Measurements from ENCODE around the gene CDC16. TPM values are rescaled to one million over a fixed set of nuclear protein-coding genes. Genes with fewer than 3 reads are reported as not detected.
"Not testable (repeated sequence)": the region's sequence is repeated elsewhere in the genome, so short reads cannot be mapped to it uniquely, and the experiment has no call there.

Gene CDC16
- total RNA-seq, 1 donor from 2014 or later: 91.4 TPM

DNA sequence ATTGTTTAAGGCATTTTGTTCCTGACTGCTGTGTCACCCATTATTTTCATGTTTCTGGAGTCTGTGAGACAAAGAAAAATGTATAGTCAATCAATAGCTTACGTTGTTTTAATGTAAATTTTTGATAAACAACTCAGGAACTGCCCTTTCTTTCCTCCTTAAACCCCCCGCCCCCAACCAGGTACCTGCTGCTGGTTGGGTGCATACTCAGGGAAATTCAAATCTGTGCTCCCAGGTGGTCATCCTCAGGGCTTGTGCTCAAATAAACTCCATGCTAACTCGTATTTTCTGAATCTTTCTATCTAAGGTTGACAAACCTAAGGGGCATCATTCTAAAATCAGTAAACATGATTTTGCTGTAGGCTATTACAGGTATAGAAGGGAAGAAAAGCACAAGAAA lies 4.1 kb upstream of the CDC16 start:
- H3K4me1 Mint-ChIP-seq (ENCODE audit: low read depth): peaks cover 27% of the 10 kb centered on the region
- peaks cover 3% of the 10 kb centered on the region for H3K9me3 Mint-ChIP-seq
- peak overlapping the region; percentile 41 for H3K27ac Mint-ChIP-seq
- H3K4me3 Mint-ChIP-seq: no peak overlapping the region
- intact Hi-C loops (cut with micrococcal nuclease): no loop called here
- H3K36me3 Mint-ChIP-seq (ENCODE audit: low read depth): peaks cover 3% of the 10 kb centered on the region
- DNase-seq (ENCODE audit: low spot score): no peak
- peaks cover 13% of the 10 kb centered on the region for H3K27me3 Mint-ChIP-seq (ENCODE audit: insufficient read depth)

DNA sequence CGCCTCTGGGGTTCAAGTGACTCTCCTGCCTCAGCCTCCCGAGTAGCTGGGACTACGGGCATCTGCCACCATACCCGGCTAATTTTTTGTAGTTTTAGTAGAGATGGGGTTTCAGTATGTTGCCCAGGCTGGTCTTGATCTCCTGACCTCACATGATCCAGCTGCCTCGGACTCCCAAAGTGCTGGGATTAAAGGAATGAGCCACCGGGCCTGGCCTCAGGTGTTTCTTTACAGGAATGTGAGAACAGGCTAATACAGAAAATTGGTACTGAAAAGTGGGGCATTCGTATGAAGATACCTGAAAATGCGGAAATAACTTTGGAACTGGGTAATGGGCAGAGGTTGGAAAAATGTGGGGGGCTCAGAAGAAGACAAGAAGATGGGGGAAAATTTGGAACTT lies 2.8 kb upstream of the CDC16 start:
- Mint-ChIP-seq H3K4me3 (no peak overlapping the region), H3K27ac (no peak overlapping the region), H3K27me3 (ENCODE audit: insufficient read depth) (peaks cover 13% of the 10 kb centered on the region), H3K4me1 (ENCODE audit: low read depth) (peaks cover 23% of the 10 kb centered on the region), H3K9me3 (peaks cover 3% of the 10 kb centered on the region), H3K36me3 (ENCODE audit: low read depth) (peaks cover 5% of the 10 kb centered on the region)
- DNase-seq (ENCODE audit: low spot score): no peak
- intact Hi-C loops (cut with micrococcal nuclease): no loop called here

DNA sequence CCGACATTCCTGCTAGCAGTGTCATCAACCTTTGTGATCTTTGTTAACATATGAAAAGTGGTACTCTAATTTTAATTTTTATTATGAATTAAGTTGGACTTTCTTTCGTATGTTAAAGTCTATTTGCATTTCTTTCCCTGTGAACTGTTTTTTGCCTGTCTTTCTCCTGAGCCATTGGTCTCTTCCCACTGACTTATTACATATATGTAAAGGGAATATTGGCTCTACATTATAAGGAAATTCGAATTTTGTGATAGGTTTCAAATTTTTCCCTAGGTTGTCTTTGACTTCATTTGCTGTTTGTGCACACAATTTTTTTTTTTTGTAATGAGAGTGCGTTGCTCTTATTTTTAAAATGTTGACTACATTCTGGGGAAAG lies 442 bp upstream of the CDC16 start:
- Mint-ChIP-seq H3K4me1 (ENCODE audit: low read depth) (peaks cover 22% of the 10 kb centered on the region), H3K27me3 (ENCODE audit: insufficient read depth) (peaks cover 8% of the 10 kb centered on the region)

DNA sequence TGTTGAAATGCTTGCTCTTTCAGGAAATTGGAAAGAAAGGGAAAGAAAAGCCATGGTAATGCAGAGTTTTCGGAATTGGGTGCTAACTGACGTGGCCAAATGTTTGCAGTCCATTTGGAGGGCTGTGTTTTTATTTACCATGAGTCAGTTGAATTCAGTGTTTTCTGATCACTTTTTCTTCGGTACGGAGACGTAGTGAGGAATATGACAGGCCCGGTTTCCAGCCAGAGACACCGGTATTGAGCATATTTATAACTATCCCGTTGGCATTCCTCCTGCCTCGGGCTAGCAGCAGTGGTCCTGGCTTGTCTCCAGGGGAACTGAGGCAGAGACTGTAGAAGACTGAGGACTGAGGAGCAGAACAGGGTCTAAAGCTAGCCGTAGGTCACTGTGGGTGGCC lies 1.0 kb downstream of the CDC16 start:
- Mint-ChIP-seq H3K4me3 (peak overlapping the region; percentile 88), H3K9me3 (peaks cover 3% of the 10 kb centered on the region), H3K27ac (peak overlapping the region; percentile 72), H3K27me3 (ENCODE audit: insufficient read depth) (peaks cover 2% of the 10 kb centered on the region), H3K4me1 (ENCODE audit: low read depth) (peaks cover 22% of the 10 kb centered on the region), H3K36me3 (ENCODE audit: low read depth) (peaks cover 20% of the 10 kb centered on the region)
- intact Hi-C loops (cut with micrococcal nuclease): loop anchor here (1.0 to 2.0 kb wide), 4 partner anchors 46 to 419 kb away; partner anchors contain the start of gene UPF3A
- no peak for DNase-seq (ENCODE audit: low spot score)

More for the DNA sequence above, 442 bp upstream of the CDC16 start:
- intact Hi-C loops (cut with micrococcal nuclease): loop anchor here (1.0 to 2.0 kb wide), 4 partner anchors 80 to 417 kb away; partner anchors contain the start of gene CHAMP1
- H3K27ac Mint-ChIP-seq: peak overlapping the region; percentile 81
- no peak for DNase-seq (ENCODE audit: low spot score)
- H3K36me3 Mint-ChIP-seq (ENCODE audit: low read depth): peaks cover 16% of the 10 kb centered on the region
- peak overlapping the region; percentile 88 for H3K4me3 Mint-ChIP-seq
- peaks cover 3% of the 10 kb centered on the region for H3K9me3 Mint-ChIP-seq

DNA sequence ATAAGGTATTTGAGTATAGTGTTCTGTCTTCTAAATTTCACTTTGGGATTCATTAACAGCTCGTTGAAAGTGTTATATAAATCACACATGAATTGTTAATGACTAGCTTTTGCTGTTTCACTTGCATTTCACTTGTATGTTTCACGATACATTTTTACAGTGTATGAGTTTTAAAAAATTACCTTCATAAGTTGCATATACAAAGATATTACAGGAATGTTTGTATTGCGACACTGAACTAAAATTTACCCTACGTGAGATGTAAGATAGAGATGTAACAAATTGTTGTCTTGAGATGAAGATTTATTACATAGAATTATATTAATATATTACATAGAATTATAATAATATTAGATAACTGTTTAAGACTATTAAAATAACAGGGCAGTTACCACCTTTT lies 1.5 kb downstream of the CDC16 start:
- intact Hi-C loops (cut with micrococcal nuclease): no loop called here
- Mint-ChIP-seq H3K27ac (no peak overlapping the region), H3K9me3 (peaks cover 3% of the 10 kb centered on the region), H3K36me3 (ENCODE audit: low read depth) (peaks cover 24% of the 10 kb centered on the region), H3K27me3 (ENCODE audit: insufficient read depth) (no peaks in the 10 kb centered on the region), H3K4me1 (ENCODE audit: low read depth) (peaks cover 22% of the 10 kb centered on the region), H3K4me3 (peak overlapping the region; percentile 88)
- no peak for DNase-seq (ENCODE audit: low spot score)

DNA sequence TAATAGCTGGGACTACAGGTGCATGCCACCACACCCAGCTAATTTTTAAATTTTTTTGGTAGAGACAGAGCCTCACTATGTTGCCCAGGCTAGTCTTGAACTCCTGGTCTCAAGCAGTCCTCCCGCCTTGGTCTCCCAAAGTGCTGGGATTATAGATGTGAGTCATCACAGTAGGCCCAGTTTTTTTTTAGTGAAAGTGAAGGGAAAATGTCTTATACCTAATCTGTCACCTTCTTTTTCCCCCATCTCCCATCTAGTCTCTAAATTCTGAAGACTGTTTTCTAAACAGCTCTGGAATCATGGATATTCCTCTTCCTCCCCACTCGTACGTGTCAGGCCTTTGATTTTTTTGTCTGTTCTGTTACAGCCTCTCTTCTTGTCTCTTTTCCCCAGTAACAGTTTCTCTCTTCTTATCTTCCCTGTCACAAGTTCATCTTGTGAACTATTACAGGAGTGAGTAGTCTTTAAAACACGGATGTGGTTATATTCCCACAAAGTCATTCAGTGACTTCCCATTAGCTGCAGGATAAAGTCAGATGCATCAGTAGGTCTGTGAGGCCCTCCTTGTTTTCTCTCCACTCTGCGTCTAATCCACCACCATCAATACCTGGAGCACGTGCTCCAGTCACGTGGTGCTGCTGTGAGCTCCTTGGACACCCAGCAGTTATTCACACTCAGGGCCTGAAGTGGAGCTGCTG lies 2.9 kb downstream of the CDC16 start:
- no peak for DNase-seq (ENCODE audit: low spot score)
- peak overlapping the region; percentile 13 for H3K27ac Mint-ChIP-seq
- intact Hi-C loops (cut with micrococcal nuclease): no loop called here
- H3K4me1 Mint-ChIP-seq (ENCODE audit: low read depth): peaks cover 22% of the 10 kb centered on the region
- no peaks in the 10 kb centered on the region for H3K27me3 Mint-ChIP-seq (ENCODE audit: insufficient read depth)
- peak overlapping the region; percentile 4 for H3K4me3 Mint-ChIP-seq
- H3K36me3 Mint-ChIP-seq (ENCODE audit: low read depth): peaks cover 35% of the 10 kb centered on the region
- H3K9me3 Mint-ChIP-seq: peaks cover 3% of the 10 kb centered on the region

DNA sequence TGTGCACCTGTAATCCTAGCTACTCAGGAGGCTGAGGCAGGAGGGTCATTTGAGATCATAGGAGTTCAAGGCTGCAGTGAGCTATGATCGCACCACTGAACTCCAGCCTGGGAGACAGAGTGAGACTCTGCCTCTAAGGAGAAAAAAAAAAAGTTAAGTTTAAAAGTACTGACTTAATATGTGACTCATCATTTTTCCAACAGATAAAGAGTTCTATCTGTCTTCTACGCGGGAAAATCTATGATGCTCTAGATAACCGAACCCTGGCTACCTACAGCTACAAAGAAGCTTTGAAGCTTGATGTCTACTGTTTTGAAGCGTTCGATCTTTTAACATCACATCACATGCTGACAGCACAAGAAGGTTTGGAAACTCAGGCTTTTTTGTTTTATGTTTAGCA lies 7.2 kb downstream of the CDC16 start:
- Mint-ChIP-seq H3K4me3 (no peak overlapping the region), H3K4me1 (ENCODE audit: low read depth) (peaks cover 6% of the 10 kb centered on the region), H3K9me3 (no peaks in the 10 kb centered on the region), H3K27me3 (ENCODE audit: insufficient read depth) (no peaks in the 10 kb centered on the region), H3K27ac (no peak overlapping the region), H3K36me3 (ENCODE audit: low read depth) (peaks cover 58% of the 10 kb centered on the region)
- intact Hi-C loops (cut with micrococcal nuclease): no loop called here
- DNase-seq (ENCODE audit: low spot score): no peak

DNA sequence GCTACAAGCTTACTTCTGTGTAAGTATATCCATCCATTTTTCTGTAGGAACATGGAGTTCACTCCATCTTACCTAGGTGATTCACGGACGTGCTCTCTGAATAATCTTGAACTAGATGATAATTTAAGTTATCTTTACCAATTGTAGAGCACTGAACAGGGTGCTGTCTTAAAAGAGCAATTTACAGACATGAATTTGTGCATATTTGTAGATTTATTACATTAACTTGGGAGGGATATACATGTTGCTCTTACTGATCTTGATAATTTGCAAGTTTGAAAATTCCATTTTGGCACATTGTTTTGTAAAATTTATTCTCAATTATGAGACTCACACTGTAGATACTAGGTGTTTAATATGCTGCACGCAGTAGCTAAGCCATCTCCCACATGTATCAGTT lies 9.3 kb downstream of the CDC16 start:
- no peaks in the 10 kb centered on the region for H3K9me3 Mint-ChIP-seq
- peaks cover 59% of the 10 kb centered on the region for H3K36me3 Mint-ChIP-seq (ENCODE audit: low read depth)
- H3K27ac Mint-ChIP-seq: no peak overlapping the region
- DNase-seq (ENCODE audit: low spot score): no peak
- no peaks in the 10 kb centered on the region for H3K27me3 Mint-ChIP-seq (ENCODE audit: insufficient read depth)
- intact Hi-C loops (cut with micrococcal nuclease): no loop called here
- no peaks in the 10 kb centered on the region for H3K4me1 Mint-ChIP-seq (ENCODE audit: low read depth)
- no peak overlapping the region for H3K4me3 Mint-ChIP-seq

DNA sequence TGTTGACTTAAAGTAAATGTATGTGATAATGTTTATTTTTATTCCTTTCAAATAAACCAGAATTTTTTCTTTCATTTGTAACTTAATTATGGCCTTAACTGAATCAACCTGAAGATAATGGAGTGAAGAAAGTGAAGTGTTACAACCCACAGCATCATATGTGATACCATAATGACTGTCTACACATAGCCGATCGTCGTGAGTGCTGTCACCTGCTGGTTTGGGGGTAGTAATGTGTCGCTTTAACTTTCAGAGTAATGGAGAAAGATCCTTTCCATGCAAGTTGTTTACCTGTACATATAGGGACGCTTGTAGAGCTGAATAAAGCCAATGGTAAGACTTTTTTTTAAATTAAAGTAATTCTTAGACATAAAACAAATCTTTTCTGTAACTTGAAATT lies 9.9 kb downstream of the CDC16 start:
- no peaks in the 10 kb centered on the region for H3K27me3 Mint-ChIP-seq (ENCODE audit: insufficient read depth)
- H3K4me3 Mint-ChIP-seq: no peak overlapping the region
- H3K36me3 Mint-ChIP-seq (ENCODE audit: low read depth): peaks cover 56% of the 10 kb centered on the region
- no peaks in the 10 kb centered on the region for H3K9me3 Mint-ChIP-seq
- DNase-seq (ENCODE audit: low spot score): no peak
- H3K4me1 Mint-ChIP-seq (ENCODE audit: low read depth): no peaks in the 10 kb centered on the region
- intact Hi-C loops (cut with micrococcal nuclease): no loop called here
- no peak overlapping the region for H3K27ac Mint-ChIP-seq

DNA sequence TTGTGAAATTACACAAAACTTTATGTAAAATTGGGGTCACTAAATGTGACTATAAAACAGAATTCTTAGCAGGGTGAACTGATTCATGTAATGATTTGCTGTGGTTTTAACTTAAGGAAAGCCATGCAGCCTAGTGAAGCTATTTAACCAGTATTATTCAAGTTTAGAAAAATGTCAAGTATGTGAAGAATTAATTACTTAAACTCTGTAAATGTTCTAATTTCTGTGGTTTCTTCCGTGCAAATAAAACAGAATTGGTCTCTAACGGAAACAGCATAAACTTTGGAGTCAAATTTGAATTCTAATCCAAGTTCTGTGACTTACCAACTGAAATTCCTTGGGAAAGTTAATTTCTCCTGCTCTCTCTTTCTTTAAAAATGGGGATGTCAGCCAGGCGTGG lies 13.3 kb downstream of the CDC16 start:
- H3K4me1 Mint-ChIP-seq (ENCODE audit: low read depth): no peaks in the 10 kb centered on the region
- no peak overlapping the region for H3K4me3 Mint-ChIP-seq
- H3K36me3 Mint-ChIP-seq (ENCODE audit: low read depth): peaks cover 48% of the 10 kb centered on the region
- no peak for DNase-seq (ENCODE audit: low spot score)
- H3K27me3 Mint-ChIP-seq (ENCODE audit: insufficient read depth): no peaks in the 10 kb centered on the region
- H3K27ac Mint-ChIP-seq: no peak overlapping the region
- intact Hi-C loops (cut with micrococcal nuclease): no loop called here
- H3K9me3 Mint-ChIP-seq: no peaks in the 10 kb centered on the region

DNA sequence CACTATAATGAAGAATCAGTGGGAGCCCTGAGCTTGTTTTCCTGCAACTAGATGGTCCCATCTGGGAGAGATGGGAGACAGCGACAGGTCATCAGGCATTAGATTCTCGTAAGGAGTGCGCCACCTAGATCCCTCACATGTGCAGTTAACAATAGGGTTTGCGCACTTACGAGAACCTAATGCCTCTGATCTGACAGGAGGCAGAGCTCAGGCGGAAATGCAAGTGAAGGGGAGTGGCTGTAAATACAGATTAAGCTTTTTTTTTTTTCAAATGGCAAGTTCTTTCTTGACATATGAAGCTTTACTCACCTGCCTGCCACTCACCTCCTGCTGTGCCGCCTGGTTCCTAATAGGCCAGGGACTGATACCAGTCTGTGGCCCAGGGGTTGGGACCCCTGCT lies 14.4 kb downstream of the CDC16 start:
- H3K9me3 Mint-ChIP-seq: no peaks in the 10 kb centered on the region
- H3K4me1 Mint-ChIP-seq (ENCODE audit: low read depth): no peaks in the 10 kb centered on the region
- H3K27ac Mint-ChIP-seq: no peak overlapping the region
- no peak overlapping the region for H3K4me3 Mint-ChIP-seq
- H3K27me3 Mint-ChIP-seq (ENCODE audit: insufficient read depth): no peaks in the 10 kb centered on the region
- no peak for DNase-seq (ENCODE audit: low spot score)
- intact Hi-C loops (cut with micrococcal nuclease): no loop called here
- H3K36me3 Mint-ChIP-seq (ENCODE audit: low read depth): peaks cover 42% of the 10 kb centered on the region

DNA sequence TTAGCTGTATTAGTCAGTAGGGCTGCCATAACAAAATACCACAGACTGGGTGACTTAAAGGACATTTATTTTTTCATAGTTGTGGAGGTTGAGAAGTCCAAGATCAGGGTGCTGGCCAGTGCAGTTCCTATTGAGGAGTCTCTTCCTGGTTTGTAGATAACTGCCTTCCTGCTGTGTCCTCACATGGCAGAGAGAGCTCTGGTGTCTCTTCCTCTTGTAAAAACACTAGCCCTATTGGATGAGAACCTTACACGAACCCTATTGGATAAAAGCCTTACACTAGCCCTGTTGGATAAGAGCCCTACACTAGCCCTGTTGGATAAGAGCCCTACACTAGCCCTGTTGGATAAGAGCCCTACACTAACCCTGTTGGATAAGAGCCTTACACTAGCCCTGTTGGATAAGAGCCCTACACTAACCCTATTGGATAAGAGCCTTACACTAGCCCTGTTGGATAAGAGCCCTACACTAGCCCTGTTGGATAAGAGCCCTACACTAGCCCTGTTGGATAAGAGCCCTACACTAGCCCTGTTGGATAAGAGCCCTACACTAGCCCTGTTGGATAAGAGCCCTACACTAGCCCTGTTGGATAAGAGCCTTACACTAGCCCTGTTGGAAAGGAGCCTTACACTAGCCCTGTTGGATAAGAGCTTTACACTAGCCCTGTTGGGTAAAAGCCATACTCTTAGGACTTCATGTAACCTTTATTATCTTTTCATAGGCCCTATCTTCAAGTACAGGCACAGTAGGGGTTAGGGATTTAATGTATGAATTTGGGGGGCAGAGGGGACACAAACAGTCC lies 17.1 kb downstream of the CDC16 start:
- H3K27ac Mint-ChIP-seq; H3K9me3 Mint-ChIP-seq; H3K27me3 Mint-ChIP-seq (ENCODE audit: insufficient read depth); H3K4me1 Mint-ChIP-seq (ENCODE audit: low read depth); DNase-seq (ENCODE audit: low spot score); H3K4me3 Mint-ChIP-seq; intact Hi-C loops (cut with micrococcal nuclease): not testable (repeated sequence)
- peaks cover 41% of the 10 kb centered on the region for H3K36me3 Mint-ChIP-seq (ENCODE audit: low read depth)

DNA sequence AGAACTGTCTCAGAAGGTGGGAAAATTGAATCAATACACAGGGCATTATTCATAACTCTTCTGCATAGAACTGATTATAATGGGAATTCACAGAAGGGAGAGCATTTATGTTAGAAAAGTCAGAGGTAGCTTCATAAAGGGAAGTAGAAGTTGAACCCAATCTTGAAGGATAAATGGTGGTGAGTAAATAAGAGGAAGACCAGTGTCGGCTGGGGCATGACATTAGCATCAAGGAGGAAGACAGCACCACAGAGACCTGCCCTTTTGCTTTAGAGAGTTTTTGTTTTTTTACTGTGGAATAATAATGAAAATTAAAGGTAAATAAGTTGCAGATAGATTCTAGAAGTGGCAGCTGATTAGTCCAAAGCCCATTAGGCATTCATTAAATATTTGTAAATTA lies 21.9 kb downstream of the CDC16 start:
- H3K27me3 Mint-ChIP-seq (ENCODE audit: insufficient read depth): no peaks in the 10 kb centered on the region
- no peak overlapping the region for H3K4me3 Mint-ChIP-seq
- no peaks in the 10 kb centered on the region for H3K9me3 Mint-ChIP-seq
- H3K27ac Mint-ChIP-seq: no peak overlapping the region
- H3K36me3 Mint-ChIP-seq (ENCODE audit: low read depth): peaks cover 50% of the 10 kb centered on the region
- DNase-seq (ENCODE audit: low spot score): no peak
- intact Hi-C loops (cut with micrococcal nuclease): no loop called here
- peaks cover 14% of the 10 kb centered on the region for H3K4me1 Mint-ChIP-seq (ENCODE audit: low read depth)
